Suprapubic skin (tissue), 4 donors: ENCODE results near the gene C11orf86. TPM values are rescaled to one million over a fixed set of nuclear protein-coding genes. Genes with fewer than 3 reads are reported as not detected.

Experiments used
- DNase-seq, 2 donors: peaks; one replicate each; pipeline ENCODE4 v3.0.0-alpha.2; 2019; ENCODE audit warnings: low spot score in 2 of 2
- H3K27ac ChIP-seq: fragments of 200-600 bp; sonication (generic); one replicate; pipeline ENCODE4 v1.5.1; 2019
- H3K27me3 ChIP-seq: fragments of 200-600 bp; sonication (generic); one replicate; pipeline ENCODE4 v1.5.1; 2019
- H3K36me3 ChIP-seq: fragments of 200-600 bp; sonication (generic); one replicate; pipeline ENCODE4 v1.5.1; 2019
- H3K4me1 ChIP-seq: fragments of 200-600 bp; sonication (generic); one replicate; pipeline ENCODE4 v1.5.1; 2019
- H3K4me3 ChIP-seq: fragments of 200-600 bp; sonication (generic); one replicate; pipeline ENCODE4 v1.5.1; 2019; ENCODE audit warnings: mild to moderate bottlenecking
- H3K9me3 ChIP-seq: fragments of 200-600 bp; sonication (generic); one replicate; pipeline ENCODE4 v1.5.1; 2019
- CTCF ChIP-seq, 2 donors: fragments of 200-600 bp in 1 of 2; fragments of 450-650 bp in 1 of 2; sonication (generic) in 1 of 2; IDR thresholded peaks; one replicate each; pipeline ENCODE4 v1.5.1; 2016 to 2019; ENCODE audit warnings: antibody characterized with exemption in 2 of 2, mild to moderate bottlenecking in 1 of 2, moderate library complexity in 1 of 2
- EP300 ChIP-seq: sonication (generic); formaldehyde crosslinking; IDR thresholded peaks from one replicate; pipeline ENCODE4 v1.6.1; 2017; ENCODE audit warnings: antibody characterized with exemption
- POLR2A ChIP-seq, 2 donors: fragments of 450-650 bp; IDR thresholded peaks; one replicate each; pipeline ENCODE4 v1.6.1; 2017; ENCODE audit warnings: antibody characterized with exemption in 2 of 2, mild to moderate bottlenecking in 2 of 2, moderate library complexity in 2 of 2
- POLR2AphosphoS5 ChIP-seq, 3 donors: sonication (generic); formaldehyde crosslinking; IDR thresholded peaks; one replicate each; pipeline ENCODE4 v1.6.1; 2017; ENCODE audit warnings: antibody characterized with exemption in 3 of 3
- WGBS: methylation state at CpG from one replicate; pipeline ENCODE4 v1.1.5; 2018; 5-methylcytosine and 5-hydroxymethylcytosine counted together
- total RNA-seq, 4 donors: library from RNA; depleted of rRNA; stranded (reverse); fragments of >200 nt; gene quantifications; one replicate each; pipeline ENCODE4 v1.1.0, GENCODE V29; 2016

The C11orf86 gene
- total RNA-seq, 4 donors from 2014 or later = not detected

DNA sequence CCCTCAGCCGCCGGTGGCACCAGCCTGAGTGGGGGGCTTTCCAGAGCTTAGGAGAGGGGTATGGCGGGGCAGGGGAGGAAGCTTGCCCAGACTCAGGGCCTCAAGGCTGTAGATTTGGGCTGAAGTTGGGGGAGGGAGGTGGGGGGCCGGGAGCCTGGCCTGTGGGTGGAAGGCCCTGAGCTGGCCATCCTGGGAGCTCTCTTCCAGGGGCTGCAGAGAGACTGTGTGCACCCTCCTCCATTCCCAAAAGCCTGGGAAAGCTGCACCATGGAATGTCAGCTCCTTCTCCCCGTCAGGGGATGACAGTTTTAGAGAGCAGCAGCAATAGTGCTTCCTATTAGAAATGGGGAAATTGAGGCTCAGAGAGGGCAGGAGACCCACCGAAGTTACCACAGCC lies 48.9 kb downstream of the C11orf86 start:
- DNase-seq = no peak
- 40% methylated on average over 2 of the region's 6 CpGs for WGBS
- TF ChIP-seq POLR2A (IDR thresholded peaks at IDR 0.05) = no peak
- TF ChIP-seq POLR2AphosphoS5 (IDR thresholded peaks at IDR 0.05) = no peak
- no peak for TF ChIP-seq CTCF (IDR thresholded peaks at IDR 0.05)
- TF ChIP-seq EP300 = no peak

GRCh38 chr11:67024410-67024809 lies 49.3 kb downstream of the C11orf86 start:
- WGBS = 78% methylated on average over 3 of the region's 5 CpGs
- DNase-seq = no peak

More for the DNA sequence above, 48.9 kb downstream of the C11orf86 start:
- Histone ChIP-seq H3K27me3 (peaks cover 6% of the 10 kb centered on the region), H3K4me1 (peaks cover 35% of the 10 kb centered on the region), H3K36me3 (no peaks in the 10 kb centered on the region), H3K4me3 (peak overlapping the region; percentile 54), H3K27ac (no peak overlapping the region), H3K9me3 (no peaks in the 10 kb centered on the region)

DNA sequence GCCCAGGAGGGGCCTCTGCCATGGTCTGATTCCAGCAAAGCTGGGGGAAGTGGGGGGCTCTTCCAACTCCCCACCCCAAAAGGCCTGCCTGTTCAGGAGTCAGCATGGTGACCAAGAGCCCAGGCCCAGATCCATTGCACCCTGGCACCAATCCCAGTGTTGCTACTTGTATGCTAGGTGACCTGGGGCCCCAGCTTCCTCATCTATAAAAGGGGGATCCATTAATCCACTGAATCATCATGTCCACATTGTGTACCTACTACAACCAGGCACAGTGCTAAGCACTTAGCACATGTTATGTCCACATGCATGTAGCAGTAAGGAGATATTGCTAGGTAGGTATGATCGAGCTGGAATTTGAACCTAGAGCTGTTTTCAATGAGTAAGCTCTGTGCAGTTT lies 49.9 kb downstream of the C11orf86 start:
- H3K36me3 ChIP-seq = no peaks in the 10 kb centered on the region
- 80% methylated on average over 1 of the region's 1 CpG for WGBS
- peaks cover 35% of the 10 kb centered on the region for H3K4me1 ChIP-seq
- no peak for DNase-seq
- no peak overlapping the region for H3K27ac ChIP-seq
- no peak overlapping the region for H3K4me3 ChIP-seq
- TF ChIP-seq EP300 (no peak), CTCF (IDR thresholded peaks at IDR 0.05) (no peak), POLR2AphosphoS5 (IDR thresholded peaks at IDR 0.05) (no peak), POLR2A (IDR thresholded peaks at IDR 0.05) (no peak)
- H3K27me3 ChIP-seq = peaks cover 6% of the 10 kb centered on the region
- no peaks in the 10 kb centered on the region for H3K9me3 ChIP-seq

More at GRCh38 chr11:67024410-67024809, 49.3 kb downstream of the C11orf86 start:
- H3K27ac ChIP-seq = no peak overlapping the region
- H3K27me3 ChIP-seq = peaks cover 6% of the 10 kb centered on the region
- peaks cover 35% of the 10 kb centered on the region for H3K4me1 ChIP-seq
- H3K36me3 ChIP-seq = no peaks in the 10 kb centered on the region
- H3K4me3 ChIP-seq = no peak overlapping the region
- no peaks in the 10 kb centered on the region for H3K9me3 ChIP-seq
- TF ChIP-seq POLR2AphosphoS5 (IDR thresholded peaks at IDR 0.05) (no peak), CTCF (IDR thresholded peaks at IDR 0.05) (no peak), POLR2A (IDR thresholded peaks at IDR 0.05) (no peak), EP300 (no peak)

DNA sequence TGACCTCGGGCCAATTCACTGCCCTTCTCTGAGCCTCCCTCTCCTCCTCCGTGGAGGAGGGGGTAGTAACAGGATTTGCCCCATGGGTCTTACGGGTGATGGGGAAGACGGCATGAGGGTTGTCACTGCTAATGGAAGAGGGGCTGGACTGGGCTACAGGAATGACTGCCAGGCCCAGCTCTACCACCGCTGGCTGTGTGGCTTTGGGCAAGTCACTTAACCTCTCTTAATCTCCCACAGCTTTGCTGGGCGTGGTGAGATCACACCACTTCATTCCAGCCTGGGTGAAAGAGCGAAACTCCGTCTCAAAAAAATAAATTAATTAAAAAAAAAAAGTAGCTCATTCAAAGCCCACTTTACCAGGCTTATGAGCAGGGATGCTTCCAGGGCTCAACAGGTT lies 50.6 kb downstream of the C11orf86 start:
- WGBS = 87% methylated on average over 8 of the region's 8 CpGs
- Histone ChIP-seq H3K4me1 (peaks cover 38% of the 10 kb centered on the region), H3K27ac (no peak overlapping the region), H3K27me3 (peaks cover 6% of the 10 kb centered on the region), H3K9me3 (no peaks in the 10 kb centered on the region), H3K4me3 (no peak overlapping the region), H3K36me3 (no peaks in the 10 kb centered on the region)
- TF ChIP-seq CTCF (IDR thresholded peaks at IDR 0.05) = no peak
- TF ChIP-seq EP300 = no peak
- no peak for TF ChIP-seq POLR2AphosphoS5 (IDR thresholded peaks at IDR 0.05)
- TF ChIP-seq POLR2A (IDR thresholded peaks at IDR 0.05) = no peak
- no peak for DNase-seq

Other genes with a start within 250 kb of the C11orf86 start
- 100 to 1,000 TPM; 337 to 544 (median 450) TPM for gene SPTBN2, start 246.1 kb upstream of the C11orf86 start, total RNA-seq
- gene RCE1, start 131.9 kb upstream of the C11orf86 start, total RNA-seq = 10 to 100 TPM; 32.2 to 54.4 (median 42.8) TPM
- gene LRFN4, start 118.2 kb upstream of the C11orf86 start, total RNA-seq = 1 to 10 TPM; 6.0 to 8.5 (median 8.3) TPM
- gene PC, start 16.9 kb upstream of the C11orf86 start, total RNA-seq = 10 to 100 TPM; 10.8 to 25.4 (median 13.9) TPM
- gene SYT12, start 47.8 kb downstream of the C11orf86 start, total RNA-seq = 1 to 10 TPM in 1 of 4 donors, under 1 TPM in 3; 0.38 to 1.1 (median 0.53) TPM
- gene RHOD, start 81.5 kb downstream of the C11orf86 start, total RNA-seq = 10 to 100 TPM; 25.1 to 95.5 (median 65.9) TPM
- gene KDM2A, start 144.0 kb downstream of the C11orf86 start, total RNA-seq = 100 to 1,000 TPM in 1 of 4 donors, 10 to 100 TPM in 3; 76.0 to 142 (median 84.8) TPM